WTC11 (cell line): ENCODE results near the gene RNF215. TPM values are rescaled to one million over a fixed set of nuclear protein-coding genes. Genes with fewer than 3 reads are reported as not detected.

Source experiments
- AR ChIP-seq: fragments of 250-450 bp; sonication (Bioruptor Pico); IDR thresholded peaks from 2 replicates; pipeline ENCODE4 v1.9.0; 2021; ENCODE audit warnings: mild to moderate bottlenecking
- ELF4 ChIP-seq: sonication (generic); formaldehyde crosslinking; IDR thresholded peaks from 2 replicates; pipeline ENCODE4 v1.8.1; 2022; ENCODE audit warnings: low read depth, mild to moderate bottlenecking, moderate library complexity, missing genetic modification reagents
- EMX1 ChIP-seq: fragments of 250-450 bp; sonication (Bioruptor Pico); IDR thresholded peaks from 2 replicates; pipeline ENCODE4 v1.8.0; 2021; ENCODE audit warnings: mild to moderate bottlenecking
- GABPB1 ChIP-seq: sonication (generic); formaldehyde crosslinking; IDR thresholded peaks from 2 replicates; pipeline ENCODE4 v1.8.1; 2023; ENCODE audit warnings: mild to moderate bottlenecking, missing genetic modification reagents
- HMGA2 ChIP-seq: fragments of 250-450 bp; sonication (Bioruptor Pico); IDR thresholded peaks from 2 replicates; pipeline ENCODE4 v1.4.0; 2021; ENCODE audit warnings: mild to moderate bottlenecking, moderate library complexity
- HMGXB4 ChIP-seq: sonication (generic); formaldehyde crosslinking; IDR thresholded peaks from 2 replicates; pipeline ENCODE4 v1.8.1; 2023; ENCODE audit warnings: mild to moderate bottlenecking, moderate library complexity, missing genetic modification reagents
- KAT7 ChIP-seq: sonication (generic); formaldehyde crosslinking; IDR thresholded peaks from 2 replicates; pipeline ENCODE4 v1.8.1; 2023; ENCODE audit warnings: missing genetic modification reagents, mild to moderate bottlenecking, borderline replicate concordance
- MLX ChIP-seq: sonication (generic); formaldehyde crosslinking; IDR thresholded peaks from 2 replicates; pipeline ENCODE4 v1.8.1; 2023; ENCODE audit warnings: mild to moderate bottlenecking, missing genetic modification reagents, moderate library complexity
- NR3C1 ChIP-seq: sonication (generic); formaldehyde crosslinking; conservative IDR thresholded peaks from 2 replicates; pipeline ENCODE4 v1.8.1; 2023; ENCODE audit warnings: low read depth, mild to moderate bottlenecking, missing genetic modification reagents
- PRDM15 ChIP-seq: sonication (generic); formaldehyde crosslinking; IDR thresholded peaks from 2 replicates; pipeline ENCODE4 v1.8.0; 2022; ENCODE audit warnings: missing genetic modification reagents
- PREB ChIP-seq: sonication (generic); formaldehyde crosslinking; IDR thresholded peaks from 2 replicates; pipeline ENCODE4 v1.8.1; 2022; ENCODE audit warnings: mild to moderate bottlenecking, missing genetic modification reagents, moderate library complexity, borderline replicate concordance
- SMAD4 ChIP-seq: sonication (generic); formaldehyde crosslinking; IDR thresholded peaks from 2 replicates; pipeline ENCODE4 v1.8.0; 2022; ENCODE audit warnings: mild to moderate bottlenecking, missing genetic modification reagents
- USF1 ChIP-seq: sonication (generic); formaldehyde crosslinking; IDR thresholded peaks from 2 replicates; pipeline ENCODE4 v1.8.0; 2022; ENCODE audit warnings: mild to moderate bottlenecking, missing genetic modification reagents
- ZMAT4 ChIP-seq: fragments of 250-450 bp; sonication (Bioruptor Pico); IDR thresholded peaks from 2 replicates; pipeline ENCODE4 v1.9.0; 2021; ENCODE audit warnings: mild to moderate bottlenecking
- ZNF281 ChIP-seq: sonication (generic); formaldehyde crosslinking; IDR thresholded peaks from 2 replicates; pipeline ENCODE4 v1.8.0; 2023; ENCODE audit warnings: mild to moderate bottlenecking, missing genetic modification reagents
- ZNF512 ChIP-seq: sonication (generic); formaldehyde crosslinking; IDR thresholded peaks from 2 replicates; pipeline ENCODE4 v1.8.1; 2022; ENCODE audit warnings: missing genetic modification reagents, borderline replicate concordance
- ZNF532 ChIP-seq: fragments of 250-450 bp; sonication (Bioruptor Pico); IDR thresholded peaks from 2 replicates; pipeline ENCODE4 v1.9.0; 2021; ENCODE audit warnings: mild to moderate bottlenecking, borderline replicate concordance
- total RNA-seq: library from RNA; stranded (reverse); gene quantifications from 3 replicates; pipeline ENCODE4 v1.2.3, GENCODE V29; 2021

RNF215 gene
- total RNA-seq, 1 experiment from 2014 or later: 25.4 TPM

- TF ChIP-seq ZNF532 (no peak), PREB (CRISPR knock-in tag) (no peak), PRDM15 (CRISPR knock-in tag) (no peak), NR3C1 (CRISPR knock-in tag) (no peak), GABPB1 (CRISPR knock-in tag) (peak; percentile 41; the same call in 1 of the 2 replicates), AR (CRISPR knock-in tag) (no peak), HMGA2 (CRISPR knock-in tag) (no peak), ZMAT4 (CRISPR knock-in tag) (no peak), MLX (no peak), KAT7 (CRISPR knock-in tag) (no peak), ELF4 (CRISPR knock-in tag) (no peak), USF1 (no peak), ZNF512 (no peak), EMX1 (CRISPR knock-in tag) (no peak), ZNF281 (CRISPR knock-in tag) (no peak), SMAD4 (CRISPR knock-in tag) (no peak), HMGXB4 (CRISPR knock-in tag) (0 out of 2 replicates have a peak, but pooled peaks have one; percentile 33)
Measured at GRCh38 chr22:30423301-30423958, 36.2 kb upstream of the RNF215 start (continued).
